Measurements from ENCODE around the gene RASGRP4.
"Not testable (repeated sequence)": the region's sequence is repeated elsewhere in the genome, so short reads cannot be mapped to it uniquely, and the experiment has no call there.

RASGRP4 gene

GRCh38 chr19:38444026-38444425 is 18.0 kb upstream of the RASGRP4 start:
- DNase-seq, result no peak

GRCh38 chr19:38443458-38443999 is 17.5 kb upstream of the RASGRP4 start:
- DNase-seq, result no peak

GRCh38 chr19:38442736-38443135 is 16.7 kb upstream of the RASGRP4 start:
- no peak for DNase-seq

- no peak for DNase-seq
Measured at GRCh38 chr19:38441657-38442348, 15.8 kb upstream of the RASGRP4 start.

- no peak for DNase-seq
Measured at GRCh38 chr19:38440592-38440991, 14.6 kb upstream of the RASGRP4 start.

GRCh38 chr19:38437917-38438316 is 11.9 kb upstream of the RASGRP4 start:
- no peak for DNase-seq

- no peak for DNase-seq
Measured at GRCh38 chr19:38437295-38437694, 11.3 kb upstream of the RASGRP4 start.

GRCh38 chr19:38434549-38435051 is 8.6 kb upstream of the RASGRP4 start:
- DNase-seq, result no peak

GRCh38 chr19:38433268-38433733 is 7.3 kb upstream of the RASGRP4 start, which contains the start of gene RYR1:
TSS of gene RYR1 (plus strand) at chr19:38433691. CDS start at chr19:38433830, 139 bp downstream.
- DNase-seq, result peak; percentile 16 to 40

GRCh38 chr19:38430931-38431330 is 4.9 kb upstream of the RASGRP4 start:
- DNase-seq, result no peak

- DNase-seq, result no peak
Measured at GRCh38 chr19:38429811-38430156, 3.8 kb upstream of the RASGRP4 start.

- no peak for DNase-seq
Measured at GRCh38 chr19:38429055-38429810, 3.2 kb upstream of the RASGRP4 start.

- not testable (repeated sequence) for DNase-seq
Measured at GRCh38 chr19:38427035-38427677, 1.1 kb upstream of the RASGRP4 start.

- DNase-seq, result no peak
Measured at GRCh38 chr19:38425222-38425809, 703 bp downstream of the RASGRP4 start.

GRCh38 chr19:38424272-38424671 is 1.7 kb downstream of the RASGRP4 start:
- no peak for DNase-seq

GRCh38 chr19:38422438-38422837 is 3.6 kb downstream of the RASGRP4 start:
- DNase-seq, result no peak

- no peak for DNase-seq
Measured at GRCh38 chr19:38421856-38422255, 4.2 kb downstream of the RASGRP4 start.

- DNase-seq, result no peak
Measured at GRCh38 chr19:38420935-38421334, 5.1 kb downstream of the RASGRP4 start.

GRCh38 chr19:38417544-38418506 is 8.2 kb downstream of the RASGRP4 start:
- DNase-seq, result peak; percentile 86 to 90

GRCh38 chr19:38417146-38417543 is 8.9 kb downstream of the RASGRP4 start:
- no peak for DNase-seq

- DNase-seq, result no peak
Measured at GRCh38 chr19:38413416-38413815, 12.6 kb downstream of the RASGRP4 start.
